D721Med (cell line): ENCODE data around the gene PDSS2.

ENCODE experiments used
- DNase-seq: peaks from one replicate; pipeline ENCODE4 v3.0.0; 2011; ENCODE audit warnings: low spot score; ENCODE audit not compliant: insufficient read length
- FAIRE-seq: peaks from 2 replicates; lab custom pipeline; 2011; peaks lifted over from hg19 to GRCh38; lab: Jason Lieb, UNC
- CTCF ChIP-seq: IDR thresholded peaks from 2 replicates; pipeline ENCODE4 v1.5.1; 2012; ENCODE audit warnings: mild to moderate bottlenecking, control low read depth; ENCODE audit not compliant: insufficient read depth; ENCODE audit errors: missing control alignments

Gene PDSS2

GRCh38 chr6:107187630-107188029 lies 271.7 kb downstream of the PDSS2 start:
- DNase-seq = no peak
- no peak for FAIRE-seq
- TF ChIP-seq CTCF = no peak

- TF ChIP-seq CTCF = no peak
- DNase-seq (no peak), FAIRE-seq (no peak)
These were observed 273.3 kb downstream of the PDSS2 start for GRCh38 chr6:107186047-107186446.

GRCh38 chr6:107185391-107185970 lies 273.9 kb downstream of the PDSS2 start:
- FAIRE-seq (no peak), DNase-seq (no peak)
- TF ChIP-seq CTCF = peak; percentile 12

- DNase-seq = no peak
- TF ChIP-seq CTCF = no peak
- FAIRE-seq = no peak
These were observed 274.9 kb downstream of the PDSS2 start for GRCh38 chr6:107184435-107184834.

GRCh38 chr6:107180099-107180498 lies 279.3 kb downstream of the PDSS2 start:
- FAIRE-seq (no peak), DNase-seq (no peak)
- no peak for TF ChIP-seq CTCF

- peak; percentile 37 for TF ChIP-seq CTCF
- FAIRE-seq = no peak
- no peak for DNase-seq
These were observed 280.4 kb downstream of the PDSS2 start for GRCh38 chr6:107179004-107179403.

GRCh38 chr6:107173779-107174178 lies 285.6 kb downstream of the PDSS2 start:
- TF ChIP-seq CTCF = no peak
- DNase-seq (no peak), FAIRE-seq (no peak)
